HepG2 (cell line): ENCODE data around the gene FSHR. TPM values are rescaled to one million over a fixed set of nuclear protein-coding genes. Genes with fewer than 3 reads are reported as not detected.

Source experiments
- ATAC-seq: fragments of 200-7000 bp; cut with Tn5 transposase; 3 replicates; pipeline ENCODE4 v1.9.1; 2020; ENCODE audit warnings: mild to moderate bottlenecking, moderate library complexity
- BruUV-seq: library from RNA; stranded (reverse); fragments of 400-500 nt; replicated peaks from 2 replicates; lab custom pipeline; 2021; lab: Mats Ljungman, UMichigan
- CTCF ChIA-PET: fragments of 300-600 bp; formaldehyde crosslinking; extraction: SDS; loops from one replicate; lab custom pipeline; 2021; ENCODE audit warnings: low total read pairs, inconsistent platforms, low intra/inter-chr PET ratio; lab: Yijun Ruan, JAX
- POLR2A ChIA-PET: fragments of 350-600 bp; sonication (Branson Sonifier 250); formaldehyde crosslinking; loops from one replicate; lab custom pipeline; 2020; ENCODE audit warnings: antibody characterized with exemption, inconsistent platforms; lab: Yijun Ruan, JAX
- DNase-seq: peaks from one replicate; pipeline ENCODE4 v3.0.0-alpha.2; 2015; ENCODE audit warnings: low spot score
- FAIRE-seq: peaks from 3 replicates; lab custom pipeline; 2011; peaks lifted over from hg19 to GRCh38; lab: Jason Lieb, UNC
- H2AFZ ChIP-seq: one replicate; pipeline ENCODE4 v1.6.1; 2011; ENCODE audit warnings: low read length, inconsistent platforms
- H3K27ac ChIP-seq: fragments of 300-600 bp; 3 replicates; pipeline ENCODE4 v1.8.0; 2011; ENCODE audit warnings: mixed run types, mild to moderate bottlenecking, mixed read lengths, low read length, inconsistent platforms; ENCODE audit not compliant: insufficient read depth; ENCODE audit errors: extremely low read length
- H3K27me3 ChIP-seq, 2 experiments: fragments of 200-600 bp in 1 of 2; 2 replicates in 1 of 2; 3 replicates in 1 of 2; pipeline versions ENCODE4 v1.6.0 to v1.8.0; 2011; ENCODE audit warnings: low read length in 2 of 2, mild to moderate bottlenecking in 2 of 2, moderate library complexity in 2 of 2, inconsistent platforms in 1 of 2; ENCODE audit not compliant: insufficient read depth in 2 of 2, control insufficient read depth in 1 of 2
- H3K36me3 ChIP-seq, 2 experiments: fragments of 200-600 bp in 1 of 2; replicated peaks in 1 of 2; 2 replicates in 1 of 2; 3 replicates in 1 of 2; pipeline versions ENCODE4 v1.5.1 to v1.8.0; 2011; ENCODE audit warnings: low read length in 2 of 2, inconsistent platforms in 1 of 2; ENCODE audit not compliant: insufficient read depth in 2 of 2, control insufficient read depth in 1 of 2
- H3K4me1 ChIP-seq: 2 replicates; pipeline ENCODE4 v1.5.1; 2012; ENCODE audit warnings: low read length, inconsistent platforms; ENCODE audit not compliant: insufficient read depth
- H3K4me2 ChIP-seq: 2 replicates; pipeline ENCODE4 v1.6.0; 2011; ENCODE audit warnings: low read depth, low read length, inconsistent platforms
- H3K4me3 ChIP-seq, 3 experiments: fragments of 200-600 bp in 1 of 3; sonication (generic), shearing (Covaris generic) in 1 of 3; replicated peaks in 1 of 3; 2 replicates each; pipeline ENCODE4 v1.5.1; 2011 to 2016; ENCODE audit warnings: low read length in 3 of 3, inconsistent platforms in 2 of 3, low read depth in 2 of 3, mild to moderate bottlenecking in 2 of 3, control low read depth in 1 of 3, mixed read lengths in 1 of 3; ENCODE audit not compliant: insufficient read depth in 1 of 3
- H3K79me2 ChIP-seq: one replicate; pipeline ENCODE4 v1.6.1; 2011; ENCODE audit warnings: low read length, inconsistent platforms; ENCODE audit not compliant: insufficient read depth
- H3K9ac ChIP-seq: 2 replicates; pipeline ENCODE4 v1.6.0; 2011; ENCODE audit warnings: mild to moderate bottlenecking, low read depth, low read length, inconsistent platforms; ENCODE audit not compliant: insufficient read depth
- H3K9me3 ChIP-seq: 2 replicates; pipeline ENCODE4 v1.5.1; 2012; ENCODE audit warnings: mild to moderate bottlenecking, low read length
- H4K20me1 ChIP-seq: 2 replicates; pipeline ENCODE4 v1.6.0; 2011; ENCODE audit warnings: inconsistent platforms, mild to moderate bottlenecking, low read length, moderate library complexity; ENCODE audit not compliant: insufficient read depth
- CBX1 ChIP-seq: IDR thresholded peaks from one replicate; pipeline ENCODE4 v1.6.1; 2016; ENCODE audit warnings: antibody characterized with exemption, low read depth
- CEBPB ChIP-seq: IDR thresholded peaks from 2 replicates; pipeline ENCODE4 v1.6.1; 2011; ENCODE audit warnings: low read depth, low read length, improper control_type of control experiment, borderline replicate concordance
- CREM ChIP-seq, 2 experiments: sonication (generic) in 1 of 2; formaldehyde crosslinking in 1 of 2; IDR thresholded peaks; 2 replicates each; pipeline versions ENCODE4 v1.4.0 to v1.6.1; 2016 to 2020; ENCODE audit warnings: antibody characterized with exemption in 1 of 2, mild to moderate bottlenecking in 1 of 2, missing genetic modification reagents in 1 of 2
- DMTF1 ChIP-seq: sonication (generic); formaldehyde crosslinking; IDR thresholded peaks from 2 replicates; pipeline ENCODE4 v1.4.0; 2020; ENCODE audit warnings: mild to moderate bottlenecking, missing genetic modification reagents
- HNRNPLL ChIP-seq: fragments of 200-400 bp; formaldehyde crosslinking; IDR thresholded peaks from 2 replicates; pipeline ENCODE4 v1.6.1; 2017; ENCODE audit warnings: mild to moderate bottlenecking, low read depth, low read length; ENCODE audit not compliant: poor library complexity, severe bottlenecking
- KDM3A ChIP-seq: IDR thresholded peaks from 2 replicates; pipeline ENCODE4 v1.6.1; 2018; ENCODE audit warnings: low read depth, missing compliant biosample characterization
- PCBP2 ChIP-seq: fragments of 200-400 bp; formaldehyde crosslinking; optimal IDR thresholded peaks from 2 replicates; pipeline ENCODE3; 2018; ENCODE audit warnings: low read length, low read depth; ENCODE audit not compliant: poor library complexity, severe bottlenecking
- PHF20 ChIP-seq: sonication (generic); formaldehyde crosslinking; IDR thresholded peaks from 2 replicates; pipeline ENCODE4 v1.5.0; 2020; ENCODE audit warnings: mild to moderate bottlenecking, missing genetic modification reagents
- TBX2 ChIP-seq: sonication (generic); formaldehyde crosslinking; IDR thresholded peaks from 2 replicates; pipeline ENCODE4 v1.5.0; 2020; ENCODE audit warnings: missing genetic modification reagents, mild to moderate bottlenecking, borderline replicate concordance
- UBTF ChIP-seq: sonication (generic); formaldehyde crosslinking; IDR thresholded peaks from 2 replicates; pipeline ENCODE4 v1.4.0; 2020; ENCODE audit warnings: mild to moderate bottlenecking, missing genetic modification reagents
- ZFP37 ChIP-seq: sonication (generic); formaldehyde crosslinking; IDR thresholded peaks from 2 replicates; pipeline ENCODE4 v1.4.0; 2020; ENCODE audit warnings: missing genetic modification reagents, borderline replicate concordance
- ZFP82 ChIP-seq: sonication (generic); formaldehyde crosslinking; IDR thresholded peaks from 2 replicates; pipeline ENCODE4 v1.5.1; 2020; ENCODE audit warnings: mild to moderate bottlenecking, missing genetic modification reagents, borderline replicate concordance
- ZNF276 ChIP-seq: sonication (generic); formaldehyde crosslinking; IDR thresholded peaks from 2 replicates; pipeline ENCODE4 v1.4.0; 2020; ENCODE audit warnings: mild to moderate bottlenecking, low read depth, missing genetic modification reagents
- ZNF354B ChIP-seq: sonication (generic); formaldehyde crosslinking; IDR thresholded peaks from 2 replicates; pipeline ENCODE4 v1.8.0; 2022; ENCODE audit warnings: mild to moderate bottlenecking, missing genetic modification reagents
- ZNF792 ChIP-seq: IDR thresholded peaks from 2 replicates; pipeline ENCODE4 v1.6.1; 2016
- WGBS: methylation state at CpG from one replicate; pipeline ENCODE4 v1.1.6; 2017; ENCODE audit warnings: low lambda C conversion rate; 5-methylcytosine and 5-hydroxymethylcytosine counted together
- in situ Hi-C: cut with HindIII; loops from 2 replicates; pipeline ENCODE4 v1.10.0; 2017; ENCODE audit warnings: low pct_unique_long_range_greater_than_20kb; ENCODE audit not compliant: extremely low pct_ligation_motif_present
- intact Hi-C: fragments of 100-400 bp; cut with micrococcal nuclease; formaldehyde crosslinking; loops from one replicate; pipeline ENCODE4 v1.10.0; 2022; ENCODE audit not compliant: unreplicated experiment
- polyA plus RNA-seq, 8 experiments: library from polyadenylated mRNA; depleted of rRNA in 3 of 8; stranded (reverse) in 7 of 8; unstranded in 1 of 8; fragments of >200 nt; fragmentation: Illumina TruSeq in 4 of 8; extraction: Trizol in 4 of 8; gene quantifications; 2 replicates each; pipeline versions ENCODE4 v1.2.1 to v1.2.3, GENCODE V29; 2011 to 2016; ENCODE audit warnings: low read depth in 4 of 8, missing spikeins in 1 of 8, mixed read lengths in 1 of 8; ENCODE audit not compliant: insufficient read depth in 1 of 8
- total RNA-seq, 5 experiments: library from RNA; depleted of rRNA; stranded (reverse); fragments of >200 nt; fragmentation: Illumina TruSeq; extraction: Trizol; gene quantifications; 2 replicates each; pipeline ENCODE4 v1.2.3, GENCODE V29; 2016; ENCODE audit warnings: low read depth in 1 of 5
- TF ChIP-seq, protein P1 (sequence below): sonication (generic); formaldehyde crosslinking; IDR thresholded peaks from 2 replicates; pipeline ENCODE4 v1.4.0; 2020; ENCODE audit warnings: missing genetic modification reagents, borderline replicate concordance

Gene FSHR
- total and polyA plus RNA-seq, 2 of the 13 experiments (the other 11 are each of a cell fraction or from before 2014, with no cell fraction given): not detected

DNA sequence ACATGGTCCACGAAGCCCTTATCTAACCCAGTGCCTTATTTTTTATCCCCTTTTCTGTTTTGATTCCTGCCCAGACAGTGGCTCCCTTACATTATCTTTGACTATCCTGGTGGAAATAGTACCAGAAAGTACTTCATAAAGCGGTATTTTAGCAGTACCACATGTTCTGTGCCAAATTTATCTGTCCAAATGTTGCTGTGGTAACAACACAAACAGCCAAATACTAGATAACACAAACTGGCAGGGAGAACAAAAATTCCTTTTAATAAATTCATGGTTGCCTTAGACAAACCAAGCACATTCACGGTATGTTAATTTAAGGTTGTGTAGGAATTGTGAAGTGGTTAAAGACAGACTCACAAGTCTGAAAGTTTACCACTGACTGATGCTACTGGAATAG is 210.9 kb downstream of the FSHR start:
- Histone ChIP-seq H3K79me2 (no peaks in the 10 kb centered on the region), H3K27ac (no peak overlapping the region), H4K20me1 (no peaks in the 10 kb centered on the region), H3K4me2 (no peak overlapping the region), H3K4me3 (no peak overlapping the region), H3K9me3 (no peaks in the 10 kb centered on the region), H2AFZ (no peak overlapping the region), H3K36me3 (no peaks in the 10 kb centered on the region), H3K9ac (no peak overlapping the region), H3K4me1 (no peaks in the 10 kb centered on the region), H3K27me3 (0 out of 5 replicates have a peak, but pooled peaks cover 0 to 5% of the 10 kb centered on the region in 2 experiments)
- in situ Hi-C loops (loop anchor here (10.0 kb wide), 1 partner anchor 1551 kb away; no protein-coding TSS in a partner anchor), intact Hi-C loops (no loop called here)
- ATAC-seq (no peak), FAIRE-seq (no peak), DNase-seq (no peak)
- no TSS peak for BruUV-seq
- ChIA-PET POLR2A (no interaction called here), CTCF (no interaction called here)
- WGBS: under 1% methylated on average over 3 of the region's 3 CpGs
- TF ChIP-seq KDM3A (CRISPR knock-in tag) (no peak), CBX1 (no peak), ZFP37 (CRISPR knock-in tag) (no peak), ZNF276 (CRISPR knock-in tag) (no peak), TBX2 (CRISPR knock-in tag) (no peak), ZFP82 (CRISPR knock-in tag) (no peak), PHF20 (CRISPR knock-in tag) (no peak), ZNF354B (CRISPR knock-in tag) (no peak), HNRNPLL (no peak), DMTF1 (CRISPR knock-in tag) (no peak), ZNF792 (CRISPR knock-in tag) (no peak), CEBPB (no peak), CREM (IDR thresholded peaks at IDR 0.05) (no peak), CREM (CRISPR knock-in tag; IDR thresholded peaks at IDR 0.05) (no peak), UBTF (CRISPR knock-in tag) (no peak), PCBP2 (no peak)
- TF ChIP-seq, protein P1, sequence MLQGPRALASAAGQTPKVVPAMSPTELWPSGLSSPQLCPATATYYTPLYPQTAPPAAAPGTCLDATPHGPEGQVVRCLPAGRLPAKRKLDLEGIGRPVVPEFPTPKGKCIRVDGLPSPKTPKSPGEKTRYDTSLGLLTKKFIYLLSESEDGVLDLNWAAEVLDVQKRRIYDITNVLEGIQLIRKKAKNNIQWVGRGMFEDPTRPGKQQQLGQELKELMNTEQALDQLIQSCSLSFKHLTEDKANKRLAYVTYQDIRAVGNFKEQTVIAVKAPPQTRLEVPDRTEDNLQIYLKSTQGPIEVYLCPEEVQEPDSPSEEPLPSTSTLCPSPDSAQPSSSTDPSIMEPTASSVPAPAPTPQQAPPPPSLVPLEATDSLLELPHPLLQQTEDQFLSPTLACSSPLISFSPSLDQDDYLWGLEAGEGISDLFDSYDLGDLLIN (CRISPR knock-in tag): no peak
